GM19240 (cell line): ENCODE measurements around the gene CPEB3.
"Not testable (repeated sequence)": the region's sequence is repeated elsewhere in the genome, so short reads cannot be mapped to it uniquely, and the experiment has no call there.

Experiments
- DNase-seq: peaks from one replicate; pipeline ENCODE4 v3.0.0; 2011; ENCODE audit warnings: low spot score; ENCODE audit not compliant: insufficient read length

Gene CPEB3

DNA sequence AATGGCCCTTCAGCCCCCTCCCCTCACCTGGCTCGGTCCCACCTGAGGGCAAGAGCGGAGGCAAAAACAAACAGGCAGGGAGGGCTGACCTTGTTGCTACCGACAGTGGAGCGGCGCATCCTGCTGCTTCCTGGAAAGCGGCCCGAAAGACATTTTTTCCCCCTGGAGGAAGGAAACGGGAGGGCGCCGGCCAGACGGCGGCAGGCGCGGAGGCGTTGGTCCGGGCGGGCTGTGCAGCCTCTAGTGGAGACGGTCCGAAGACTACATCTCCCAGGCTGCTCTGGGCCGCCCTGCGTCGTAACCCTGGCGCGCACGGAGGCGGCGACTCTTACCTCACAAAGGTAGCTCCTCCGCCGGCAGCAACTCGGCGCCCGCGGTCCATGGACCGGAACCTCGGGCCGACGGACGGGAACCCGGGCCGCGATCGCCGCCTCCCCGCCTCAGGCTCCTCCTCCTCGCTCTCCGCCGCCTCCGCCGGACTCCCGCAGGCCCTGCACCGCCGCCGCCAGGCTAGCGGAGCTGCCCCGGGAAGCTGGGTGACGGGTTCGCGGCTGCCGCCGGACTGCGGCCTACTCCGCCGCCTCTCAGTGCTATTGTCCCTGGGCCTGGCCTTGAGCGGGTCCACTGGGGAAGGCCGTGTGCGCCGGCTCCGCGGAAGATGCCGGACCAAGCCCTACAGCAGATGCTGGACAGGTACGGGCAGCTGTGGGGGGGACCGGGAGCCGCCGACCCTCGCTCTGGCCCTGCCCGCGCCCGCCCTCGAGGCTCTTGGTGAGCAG, at the start of gene CPEB3, which contains the start of gene MARCHF5:
CPEB3 (minus strand) TSS at position 242 of the 779 bp plus-strand sequence. CDS start 50,728 bp downstream, outside the sequence.
MARCHF5 (plus strand) TSS at position 331 of the 779 bp plus-strand sequence; CDS start at position 659, 328 bp downstream.
- DNase-seq: peak; percentile 70

DNA sequence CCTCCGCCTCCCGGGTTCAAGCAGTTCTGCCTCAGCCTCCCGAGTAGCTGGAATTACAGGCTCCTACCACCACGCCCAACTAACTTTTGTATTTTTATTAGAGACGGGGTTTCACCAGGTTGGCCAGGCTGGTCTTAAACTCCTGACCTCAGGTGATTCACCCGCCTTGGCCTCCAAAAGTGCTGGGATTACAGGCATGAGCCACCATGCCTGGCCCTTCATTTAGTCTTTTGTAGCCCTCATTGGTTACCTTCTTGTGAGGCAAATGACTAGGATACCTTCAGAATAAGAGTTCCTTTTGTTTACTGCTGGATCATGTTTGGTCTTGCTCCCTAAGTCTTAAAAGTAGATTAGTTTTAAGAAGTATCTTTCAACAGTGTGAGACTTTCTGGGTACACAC, 39.0 kb upstream of the CPEB3 start:
- DNase-seq: not testable (repeated sequence)

DNA sequence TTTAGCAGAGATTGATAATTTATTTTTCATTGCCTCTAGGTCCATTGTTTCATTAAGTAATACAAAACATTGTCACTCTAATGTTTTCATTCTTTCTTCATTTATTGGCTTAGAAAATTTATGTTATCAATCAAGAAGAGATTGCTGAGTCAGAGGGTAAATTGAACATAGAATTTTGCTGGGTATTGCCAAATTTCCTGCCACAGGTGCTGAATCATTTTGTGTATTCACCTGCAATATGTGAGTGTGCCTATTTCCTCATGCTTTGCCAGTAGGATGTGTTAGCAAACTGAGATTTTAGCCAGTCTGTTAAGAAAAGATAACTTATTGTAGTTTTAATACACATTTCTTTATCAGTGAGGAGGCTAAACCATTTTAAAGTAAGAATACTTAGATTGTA, 38.1 kb upstream of the CPEB3 start:
- no peak for DNase-seq

DNA sequence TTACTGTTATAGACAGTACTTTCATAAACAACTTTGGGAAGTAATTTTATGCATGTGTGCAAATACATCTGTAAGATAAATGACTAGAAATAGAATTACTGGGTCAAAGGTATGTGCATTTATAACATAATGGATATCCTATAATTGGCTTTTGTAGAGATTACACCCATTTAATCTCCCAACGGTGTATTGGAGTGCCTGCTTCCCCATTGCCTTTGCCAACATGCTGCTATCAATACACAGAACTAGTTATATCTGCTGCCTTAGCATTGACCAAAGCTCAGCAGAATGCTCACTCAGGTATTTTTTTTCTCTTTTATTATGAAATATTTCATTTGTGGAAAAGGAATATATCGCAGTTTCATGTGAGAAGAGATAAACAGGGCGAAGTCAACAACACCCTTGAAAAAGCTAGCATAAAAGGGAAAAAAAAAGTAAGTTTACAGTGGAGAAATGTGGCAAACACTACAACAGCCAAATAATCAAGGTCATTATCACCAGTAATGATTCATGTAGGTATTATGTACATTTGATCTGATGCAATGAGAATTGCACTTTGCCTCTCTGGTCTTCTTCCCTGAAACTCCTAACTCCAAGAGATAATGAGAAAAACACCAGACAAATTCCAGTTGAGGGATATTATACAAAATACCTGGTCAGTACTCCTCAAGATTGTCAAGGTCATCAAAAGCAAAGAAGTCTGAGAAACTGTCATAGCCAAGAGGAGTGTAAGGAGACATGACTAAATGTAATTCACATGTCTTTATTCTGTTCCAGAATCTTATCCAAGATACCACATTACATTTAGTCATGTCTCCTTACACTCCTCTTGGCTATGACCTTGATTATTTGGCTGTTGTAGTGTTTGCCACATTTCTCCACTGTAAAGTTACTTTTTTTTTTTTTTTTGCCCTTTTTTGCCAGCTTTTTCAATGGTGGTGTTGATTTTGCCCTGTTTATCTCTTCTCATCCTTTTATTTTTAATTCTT, 36.9 kb upstream of the CPEB3 start:
- no peak for DNase-seq

DNA sequence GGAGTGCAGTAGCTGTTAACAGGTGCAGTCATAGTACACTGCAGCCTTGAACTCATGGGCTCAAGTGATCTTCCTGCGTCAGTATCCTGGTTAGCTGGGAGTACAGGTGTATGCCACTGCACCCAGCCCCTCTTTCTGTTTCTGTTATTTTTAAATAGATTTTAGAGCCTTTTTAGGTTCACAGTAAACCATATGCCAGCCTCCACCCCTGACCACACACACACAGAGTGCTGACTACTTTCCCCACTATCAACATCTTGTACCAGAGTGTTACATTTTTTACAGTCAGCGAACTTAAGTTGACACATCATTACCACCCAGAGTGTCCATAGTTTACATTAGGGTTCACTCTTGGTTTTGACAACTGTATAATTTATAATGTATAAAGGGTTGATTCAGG, 32.2 kb upstream of the CPEB3 start:
- no peak for DNase-seq

DNA sequence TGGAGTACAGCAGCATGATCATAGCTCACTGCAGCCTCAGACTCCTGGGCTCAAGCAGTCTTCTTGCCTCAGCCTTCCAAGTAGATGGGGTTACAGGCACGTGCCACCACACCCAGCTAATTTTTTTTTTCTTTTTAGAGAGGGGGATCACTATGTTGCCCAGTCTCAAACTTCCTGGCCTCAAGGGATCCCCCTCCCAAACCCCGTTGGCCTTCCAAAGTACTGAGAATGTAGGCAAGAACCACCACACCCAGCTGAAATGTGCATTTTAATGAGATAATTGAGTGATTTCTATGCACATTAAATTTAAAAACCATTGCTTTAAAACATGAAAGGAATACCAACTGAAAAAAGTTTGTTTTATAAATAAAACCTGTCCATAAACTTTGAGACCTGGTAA, 25.7 kb upstream of the CPEB3 start:
- no peak for DNase-seq

DNA sequence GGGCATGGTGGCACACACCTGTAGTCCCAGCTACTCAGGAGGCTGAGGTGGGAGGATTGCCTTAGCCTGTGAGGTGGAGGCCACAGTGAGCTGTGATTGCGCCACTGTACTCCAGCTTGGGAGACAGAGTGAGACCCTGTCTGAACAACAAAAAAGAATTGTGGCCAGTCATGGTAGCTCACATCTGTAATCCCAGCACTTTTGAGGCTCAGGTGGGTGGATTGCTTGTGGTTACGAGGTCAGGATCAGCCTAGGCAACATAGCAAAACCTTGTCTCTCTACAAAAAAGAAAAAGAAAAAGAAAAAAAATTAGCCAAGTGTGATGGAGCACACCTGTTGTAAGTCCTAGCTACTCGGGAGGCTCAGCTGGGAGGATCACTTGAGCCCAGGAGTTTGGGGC, 22.9 kb upstream of the CPEB3 start:
- DNase-seq: no peak

DNA sequence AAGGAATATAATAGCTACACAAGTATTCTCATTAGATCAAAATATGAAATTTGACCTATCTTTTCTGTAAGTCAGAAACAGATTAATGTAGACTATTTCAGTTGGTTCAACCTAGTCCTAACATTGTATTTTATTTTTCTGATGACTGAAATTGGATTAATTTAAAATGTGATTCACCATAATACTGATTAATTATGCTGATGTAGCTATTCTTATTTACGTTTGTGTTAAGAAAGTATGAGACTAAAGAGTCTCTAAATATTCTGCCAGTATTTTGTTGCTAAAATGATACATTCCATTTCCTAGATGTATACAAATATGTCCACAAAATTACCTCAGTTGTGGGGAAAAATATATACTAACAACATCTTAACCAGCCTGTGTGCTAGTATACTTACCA, 18.4 kb upstream of the CPEB3 start:
- no peak for DNase-seq

DNA sequence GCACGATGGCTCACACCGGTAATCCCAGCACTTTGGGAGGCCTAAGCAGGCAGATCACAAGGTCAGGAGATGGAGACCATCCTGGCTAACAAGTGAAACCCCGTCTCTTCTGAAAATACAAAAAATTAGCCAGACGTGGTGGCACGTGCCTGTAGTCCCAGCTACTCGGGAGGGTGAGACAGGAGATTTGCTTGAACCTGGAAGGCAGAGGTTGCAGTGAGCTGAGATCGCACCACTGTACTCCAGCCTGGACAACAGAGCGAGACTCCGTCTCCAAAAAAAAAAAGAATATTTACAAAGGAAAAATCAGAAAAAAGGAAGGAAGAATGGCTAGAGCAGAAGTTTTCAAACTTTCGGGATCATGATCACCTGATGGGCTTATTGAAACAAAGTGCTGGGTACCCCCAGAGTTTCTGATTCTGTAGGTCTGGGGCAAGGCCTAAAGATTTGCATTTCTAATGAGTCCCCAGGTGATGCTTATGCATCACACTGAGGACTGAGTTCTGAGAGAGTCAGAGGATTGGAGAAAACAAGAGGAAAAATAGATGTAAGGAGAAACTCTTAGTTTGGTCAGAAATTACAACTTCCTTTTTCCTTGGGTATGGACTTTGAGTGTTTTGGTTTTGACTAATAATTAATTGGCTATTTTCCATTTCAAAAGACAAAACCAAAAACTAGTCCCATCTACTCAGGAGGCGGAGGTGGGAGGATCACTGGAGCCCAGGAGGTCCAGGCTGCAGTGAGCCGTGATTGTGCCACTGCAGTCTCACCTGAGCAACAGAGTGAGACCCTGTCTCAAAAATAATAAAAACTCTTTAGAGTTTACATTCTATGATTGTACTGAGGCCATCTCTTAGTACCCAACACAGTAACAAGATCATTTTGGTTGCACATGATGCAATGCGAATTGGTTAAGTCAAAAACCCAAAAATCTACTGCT, 14.5 kb upstream of the CPEB3 start:
- DNase-seq: no peak

DNA sequence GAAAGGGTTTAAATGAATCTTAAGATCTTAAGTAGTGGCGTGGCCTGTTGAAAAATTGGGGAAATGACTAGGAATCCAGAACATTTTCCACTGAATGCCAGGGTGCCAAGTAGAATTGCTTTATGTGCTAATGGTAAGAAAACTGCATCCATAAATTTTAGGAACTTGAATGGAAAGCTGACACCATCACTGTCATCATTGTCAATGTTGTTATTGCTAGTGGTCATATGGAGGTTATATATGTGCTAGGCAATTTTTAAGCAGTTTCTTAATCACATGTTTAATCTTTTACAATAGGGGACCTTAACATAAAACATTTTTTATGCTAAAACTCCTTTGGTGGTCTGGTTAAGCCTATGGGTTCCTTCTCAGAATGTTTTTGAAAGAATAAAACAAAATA, 13.2 kb upstream of the CPEB3 start:
- no peak for DNase-seq

DNA sequence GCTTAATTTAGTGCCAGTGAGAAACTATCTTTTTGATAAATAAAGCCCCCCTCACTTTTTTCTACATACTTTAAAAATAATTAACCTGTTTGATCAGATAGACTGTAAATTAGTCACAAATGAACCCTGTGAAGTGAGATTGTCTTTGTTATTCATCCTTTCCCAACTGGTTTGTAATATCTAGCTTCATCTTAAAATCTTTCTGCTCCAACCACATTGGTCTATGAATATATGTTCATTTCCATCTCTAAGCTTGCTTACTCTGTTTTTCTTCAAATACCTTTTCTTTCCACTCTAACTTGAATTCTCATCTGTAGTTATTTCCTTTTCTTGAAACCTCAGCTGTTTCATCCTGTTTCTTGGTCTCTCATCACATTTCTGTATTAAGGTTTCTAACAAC, 12.2 kb upstream of the CPEB3 start:
- DNase-seq: no peak

DNA sequence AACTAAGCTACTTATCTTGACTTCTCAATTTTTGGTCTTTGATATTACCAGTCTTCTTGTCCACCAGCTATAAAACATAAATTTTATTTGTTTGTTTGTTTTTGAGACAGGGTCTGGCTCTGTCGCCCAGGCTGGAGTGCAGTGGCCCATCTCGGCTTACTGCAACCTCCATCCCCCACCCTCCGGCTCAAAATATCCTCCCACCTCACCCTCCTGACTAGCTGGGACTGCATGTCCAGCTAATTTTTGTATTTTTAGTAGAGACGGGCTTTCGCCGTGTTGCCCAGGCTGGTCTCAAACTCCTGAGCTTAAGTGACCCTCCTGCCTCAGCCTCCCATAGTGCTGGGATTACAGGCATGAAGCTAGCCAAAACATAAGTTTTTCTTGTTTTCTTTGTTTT, 7.6 kb upstream of the CPEB3 start:
- DNase-seq: no peak

DNA sequence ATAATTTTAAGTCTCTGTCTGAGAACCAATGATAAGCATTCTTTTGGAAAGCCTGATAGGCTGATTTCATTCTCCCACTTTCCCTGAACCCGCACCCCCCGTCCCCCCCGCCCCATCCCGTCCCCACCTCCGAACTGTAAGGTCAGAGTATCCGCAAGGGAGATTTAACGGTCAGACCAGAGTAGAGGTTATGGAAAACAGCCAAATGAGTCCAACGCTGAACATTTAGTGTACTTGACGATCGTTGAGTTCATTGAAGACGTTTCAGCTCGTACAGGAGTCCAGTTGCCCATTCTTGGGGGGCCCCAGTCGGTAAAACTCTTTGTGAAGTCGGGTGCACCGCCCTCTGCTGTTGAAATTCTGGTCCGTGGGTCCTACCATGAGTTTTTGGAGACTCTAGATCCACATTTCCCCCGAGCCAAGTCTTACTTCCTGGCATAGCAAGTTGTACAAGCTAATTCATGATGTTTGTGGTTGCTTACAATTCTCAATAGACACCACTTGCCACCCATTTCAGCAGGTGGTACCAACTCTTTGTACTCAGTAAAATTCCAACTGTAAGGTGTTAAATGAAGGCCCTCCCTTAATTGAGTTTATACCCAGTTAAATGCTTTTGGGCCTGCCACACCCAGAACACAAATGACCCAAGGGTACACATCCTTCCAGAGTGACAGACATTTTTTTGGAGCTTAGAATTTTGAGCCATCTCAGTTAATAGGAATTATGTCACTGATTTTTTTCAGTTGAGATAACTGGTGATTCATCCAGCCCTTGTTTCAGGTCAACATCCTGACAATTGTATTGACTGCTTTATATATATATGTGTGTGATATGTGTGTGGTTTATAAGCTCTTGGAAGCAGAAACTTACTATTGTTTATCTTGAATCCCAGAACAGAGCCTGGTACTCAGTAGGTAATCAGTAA, 1.3 kb upstream of the CPEB3 start:
- DNase-seq: no peak

DNA sequence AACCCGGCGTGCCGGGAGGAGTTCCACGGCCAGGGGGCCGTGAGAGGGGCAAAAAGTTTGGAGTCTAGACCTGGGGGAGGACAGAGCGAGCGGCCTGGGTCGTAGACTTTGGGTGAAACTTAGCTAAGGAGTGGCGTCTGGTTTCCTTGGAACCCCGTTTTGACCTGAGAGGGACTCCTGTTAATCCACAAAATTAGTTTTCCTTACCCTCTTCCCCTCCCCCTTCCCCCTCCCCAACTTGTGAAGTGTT, 663 bp upstream of the CPEB3 start:
- DNase-seq: no peak

DNA sequence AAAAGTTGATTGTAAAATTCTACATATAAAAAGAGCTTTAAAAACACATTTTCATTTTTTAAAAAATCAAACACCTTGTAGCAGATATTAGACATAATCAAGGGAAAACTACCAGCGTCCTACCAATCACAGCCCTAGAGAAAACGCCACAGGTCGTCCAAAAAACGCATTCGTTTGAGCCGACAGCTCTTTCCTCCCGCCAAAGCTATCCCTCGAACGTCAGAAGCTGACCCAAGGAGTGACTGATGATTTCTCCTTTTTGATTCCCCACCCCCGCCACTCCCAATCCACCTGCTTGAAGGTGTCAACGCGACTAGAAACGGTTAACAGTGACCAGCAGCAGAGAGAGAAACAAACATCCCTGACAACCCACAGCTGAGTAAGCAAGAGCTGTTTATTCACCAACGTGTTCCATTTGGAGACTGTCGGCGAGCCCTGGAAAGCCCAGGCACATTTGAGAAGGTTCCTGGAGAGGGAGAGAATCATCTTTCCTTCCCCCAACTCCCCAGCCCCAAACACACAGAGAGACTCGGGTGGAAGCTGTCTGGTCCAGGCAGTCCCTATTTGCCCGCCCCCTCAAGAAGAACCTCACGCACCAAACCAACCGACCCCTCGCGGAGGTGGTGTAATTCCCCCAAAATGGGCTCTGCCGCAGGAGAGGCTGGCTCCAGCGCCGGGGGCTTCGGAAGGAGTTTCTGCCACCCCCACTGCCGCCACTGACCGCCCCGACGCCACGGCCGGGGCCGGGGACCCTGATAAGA, 622 bp downstream of the CPEB3 start:
- no peak for DNase-seq

DNA sequence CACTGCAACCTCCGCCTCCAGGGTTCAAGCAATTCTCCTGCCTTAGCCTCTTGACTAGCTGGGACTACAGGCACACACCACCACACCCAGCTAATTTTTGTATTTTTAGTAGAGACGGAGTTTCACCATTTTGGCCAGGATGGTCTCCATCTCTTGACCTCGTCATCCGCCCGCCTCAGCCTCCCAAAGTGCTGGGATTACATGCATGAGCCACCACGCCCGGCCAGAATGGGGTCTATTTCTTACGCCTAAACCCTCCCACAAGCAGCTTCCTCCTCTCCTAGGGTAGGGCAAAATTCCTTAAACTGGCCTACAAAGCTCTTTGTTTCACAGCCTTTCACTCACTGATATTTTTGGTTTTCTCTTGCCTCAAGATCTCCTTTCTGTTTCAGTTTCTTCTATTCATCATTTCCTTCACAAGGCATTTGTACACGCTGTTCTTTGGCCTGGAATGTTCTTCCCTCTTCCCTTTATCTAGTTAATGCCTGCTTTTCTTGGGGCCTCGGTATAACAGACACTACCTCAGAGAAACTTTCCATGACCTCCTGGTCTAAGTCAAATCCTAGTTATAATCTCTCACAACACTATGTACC, 6.7 kb downstream of the CPEB3 start:
- no peak for DNase-seq

DNA sequence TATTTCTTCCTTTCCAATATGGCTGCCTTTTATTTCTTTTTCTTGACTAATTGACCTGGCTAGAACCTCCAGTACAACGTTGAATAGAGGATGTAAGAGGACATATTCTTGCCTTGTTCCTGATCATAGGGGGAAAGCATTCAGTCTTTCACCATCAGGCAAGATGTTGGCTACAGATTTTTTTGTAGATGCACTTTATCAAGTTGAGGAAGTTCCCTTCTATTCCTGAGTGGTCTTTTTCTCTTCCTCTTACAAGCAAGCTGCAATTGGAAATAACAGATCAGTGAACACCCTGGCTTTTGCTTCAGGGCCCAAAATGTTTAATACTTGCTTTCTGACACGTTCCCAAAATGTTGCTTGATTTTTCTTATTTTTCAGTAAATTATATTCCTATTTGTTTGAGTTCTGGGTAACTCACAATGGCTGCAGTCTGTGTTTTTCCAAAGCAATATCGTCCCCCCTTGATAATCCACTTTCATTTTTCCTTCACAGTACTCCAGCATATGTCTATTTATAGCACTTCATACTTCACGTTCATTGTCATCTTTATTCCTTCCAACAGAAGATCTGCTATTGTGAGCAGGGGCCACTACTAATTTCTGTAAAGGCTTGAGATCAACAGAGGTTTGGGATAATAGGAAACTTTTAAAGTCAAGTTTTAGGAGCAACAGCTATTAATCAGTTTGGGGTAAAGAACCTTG, 11.7 kb downstream of the CPEB3 start:
- no peak for DNase-seq

DNA sequence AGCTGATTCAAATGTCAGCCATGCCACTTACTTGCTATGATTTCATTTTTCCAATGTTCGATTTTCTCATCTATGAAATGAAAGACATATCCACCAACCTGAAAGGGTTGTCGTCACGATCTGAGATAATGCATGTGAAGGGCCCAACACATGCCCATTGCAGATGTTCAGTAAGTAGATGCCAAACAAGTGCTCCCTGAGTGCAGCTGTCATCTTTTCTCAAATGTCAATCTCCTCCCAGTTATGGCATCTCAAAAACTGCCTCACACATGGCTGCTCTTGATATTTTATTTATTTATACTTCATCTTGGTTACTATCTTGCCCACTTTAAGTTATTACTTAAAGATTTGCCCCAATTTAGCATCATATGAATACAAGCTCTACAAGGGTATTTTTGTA, 16.8 kb downstream of the CPEB3 start:
- DNase-seq: no peak

DNA sequence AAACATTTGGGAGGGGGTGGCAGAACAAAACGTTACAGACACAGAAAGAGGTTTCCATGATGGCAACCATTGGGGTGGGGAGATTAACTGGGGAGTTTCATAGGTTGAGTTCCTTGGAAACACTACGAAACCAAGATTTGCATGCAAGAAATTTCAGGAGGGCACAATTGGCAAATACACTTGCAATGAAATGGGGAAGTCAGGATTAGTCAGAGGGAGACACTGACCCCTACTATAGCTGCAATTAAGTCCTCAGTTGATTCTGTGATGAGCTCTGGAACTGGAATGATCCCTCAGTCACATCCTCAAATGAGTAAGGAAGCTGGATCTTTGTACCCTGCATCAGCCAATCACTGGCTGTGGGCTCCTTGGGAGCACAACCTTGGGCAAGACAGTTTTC, 22.1 kb downstream of the CPEB3 start:
- DNase-seq: no peak
